Neutrophil (primary cell): Measurements from ENCODE around the gene SEPSECS.

Source experiments
- H3K27ac ChIP-seq: fragments of 200-600 bp; sonication (generic); 2 replicates; pipeline ENCODE4 v1.5.1; 2016; ENCODE audit warnings: mild to moderate bottlenecking, moderate library complexity
- H3K27me3 ChIP-seq: fragments of 200-600 bp; sonication (generic); 2 replicates; pipeline ENCODE4 v1.6.0; 2016; ENCODE audit warnings: mild to moderate bottlenecking
- H3K36me3 ChIP-seq: fragments of 200-600 bp; sonication (generic); 2 replicates; pipeline ENCODE4 v1.5.1; 2017
- H3K4me1 ChIP-seq, 2 experiments: fragments of 200-600 bp in 1 of 2; sonication (generic) in 1 of 2; 1 replicate in 1 of 2; 2 replicates in 1 of 2; pipeline versions ENCODE4 v1.5.1 to v1.6.1; 2013 to 2016; ENCODE audit warnings: low read depth in 1 of 2, low read length in 1 of 2, mild to moderate bottlenecking in 1 of 2, moderate library complexity in 1 of 2; ENCODE audit not compliant: control insufficient read depth in 1 of 2, insufficient read depth in 1 of 2
- H3K4me3 ChIP-seq, 2 experiments: fragments of 200-600 bp in 1 of 2; sonication (generic) in 1 of 2; 1 replicate in 1 of 2; 2 replicates in 1 of 2; pipeline ENCODE4 v1.5.1; 2013 to 2016; ENCODE audit warnings: low read depth in 1 of 2, low read length in 1 of 2, mild to moderate bottlenecking in 1 of 2, moderate library complexity in 1 of 2
- H3K9me3 ChIP-seq: fragments of 200-600 bp; sonication (generic); 2 replicates; pipeline ENCODE4 v1.5.1; 2016
- CTCF ChIP-seq: fragments of 200-600 bp; sonication (generic); IDR thresholded peaks from 2 replicates; pipeline ENCODE4 v1.5.1; 2016; ENCODE audit warnings: antibody characterized with exemption

SEPSECS gene

GRCh38 chr4:25141592-25141991 is 18.7 kb downstream of the SEPSECS start:
- Histone ChIP-seq H3K4me1 (peaks cover 0 to 6% of the 10 kb centered on the region in 2 experiments), H3K9me3 (no peaks in the 10 kb centered on the region), H3K36me3 (peaks cover 6% of the 10 kb centered on the region), H3K4me3 (no peak overlapping the region), H3K27ac (no peak overlapping the region), H3K27me3 (no peaks in the 10 kb centered on the region)
- TF ChIP-seq CTCF, result no peak

GRCh38 chr4:25133132-25133531 is 27.1 kb downstream of the SEPSECS start:
- no peaks in the 10 kb centered on the region for H3K9me3 ChIP-seq
- H3K4me3 ChIP-seq, result no peak overlapping the region
- no peak for TF ChIP-seq CTCF
- H3K27me3 ChIP-seq, result no peaks in the 10 kb centered on the region
- no peak overlapping the region for H3K27ac ChIP-seq
- H3K36me3 ChIP-seq, result peaks cover 6% of the 10 kb centered on the region
- H3K4me1 ChIP-seq, result no peaks in the 10 kb centered on the region

GRCh38 chr4:25131926-25132325 is 28.3 kb downstream of the SEPSECS start:
- Histone ChIP-seq H3K27me3 (no peaks in the 10 kb centered on the region), H3K4me3 (no peak overlapping the region), H3K4me1 (no peaks in the 10 kb centered on the region), H3K36me3 (no peaks in the 10 kb centered on the region), H3K27ac (no peak overlapping the region), H3K9me3 (no peaks in the 10 kb centered on the region)
- TF ChIP-seq CTCF, result no peak

- Histone ChIP-seq H3K27me3 (no peaks in the 10 kb centered on the region), H3K27ac (no peak overlapping the region), H3K4me3 (no peak overlapping the region)
These were observed 28.9 kb downstream of the SEPSECS start for GRCh38 chr4:25131381-25131780.

GRCh38 chr4:25129917-25130316 is 30.3 kb downstream of the SEPSECS start:
- H3K36me3 ChIP-seq, result no peaks in the 10 kb centered on the region
- no peak overlapping the region for H3K27ac ChIP-seq
- no peaks in the 10 kb centered on the region for H3K27me3 ChIP-seq
- H3K4me1 ChIP-seq, result no peaks in the 10 kb centered on the region
- TF ChIP-seq CTCF, result no peak
- no peak overlapping the region for H3K4me3 ChIP-seq
- no peaks in the 10 kb centered on the region for H3K9me3 ChIP-seq

More at GRCh38 chr4:25131381-25131780, 28.9 kb downstream of the SEPSECS start:
- no peak for TF ChIP-seq CTCF
- Histone ChIP-seq H3K9me3 (no peaks in the 10 kb centered on the region), H3K4me1 (no peaks in the 10 kb centered on the region), H3K36me3 (no peaks in the 10 kb centered on the region)

- Histone ChIP-seq H3K4me1 (no peaks in the 10 kb centered on the region), H3K27ac (no peak overlapping the region), H3K4me3 (no peak overlapping the region), H3K9me3 (no peaks in the 10 kb centered on the region), H3K27me3 (no peaks in the 10 kb centered on the region), H3K36me3 (peaks cover 5% of the 10 kb centered on the region)
- TF ChIP-seq CTCF, result no peak
These were observed 31.6 kb downstream of the SEPSECS start for GRCh38 chr4:25128671-25129070.
